H1 (cell line): Measurements from ENCODE around the gene TACC2. TPM values are rescaled to one million over a fixed set of nuclear protein-coding genes. Genes with fewer than 3 reads are reported as not detected.

ENCODE experiments used
- CTCF ChIA-PET: fragments of 300-600 bp; sonication (Branson Sonifier 250); formaldehyde crosslinking; loops from one replicate; lab custom pipeline; 2021; ENCODE audit not compliant: partially characterized antibody; lab: Charles Lee
- POLR2A ChIA-PET: fragments of 300-600 bp; sonication (Branson Sonifier 250); formaldehyde crosslinking; loops from one replicate; lab custom pipeline; 2021; ENCODE audit warnings: inconsistent platforms; ENCODE audit not compliant: partially characterized antibody; lab: Charles Lee
- DNase-seq, 2 experiments: peaks; one replicate each; pipeline versions ENCODE4 v3.0.0 to v3.0.0-alpha.2; 2010 to 2022; ENCODE audit warnings: low spot score in 2 of 2, low read depth in 1 of 2, mixed read lengths in 1 of 2
- FAIRE-seq: peaks from 2 replicates; lab custom pipeline; 2011; peaks lifted over from hg19 to GRCh38; lab: Jason Lieb, UNC
- H2AFZ ChIP-seq: 2 replicates; pipeline ENCODE4 v1.8.1; 2012; ENCODE audit warnings: low read length, inconsistent platforms
- H2AK5ac ChIP-seq: 2 replicates; pipeline ENCODE4 v1.6.1; 2013; ENCODE audit warnings: low read depth, low read length
- H2BK120ac ChIP-seq: replicated peaks from 2 replicates; pipeline ENCODE3; 2013; ENCODE audit warnings: low read depth, low read length, inconsistent platforms
- H2BK12ac ChIP-seq: 2 replicates; pipeline ENCODE4 v1.6.1; 2013; ENCODE audit warnings: low read depth, low read length
- H2BK15ac ChIP-seq: 2 replicates; pipeline ENCODE4 v1.6.1; 2013; ENCODE audit warnings: low read length
- H2BK20ac ChIP-seq: 2 replicates; pipeline ENCODE4 v1.6.1; 2013; ENCODE audit warnings: low read length
- H2BK5ac ChIP-seq: 2 replicates; pipeline ENCODE4 v1.6.1; 2013; ENCODE audit warnings: low read depth, low read length
- H3K14ac ChIP-seq: 2 replicates; pipeline ENCODE4 v1.6.1; 2013; ENCODE audit warnings: inconsistent platforms; ENCODE audit not compliant: insufficient read length
- H3K18ac ChIP-seq: 2 replicates; pipeline ENCODE4 v1.6.1; 2013; ENCODE audit warnings: low read length; ENCODE audit errors: extremely low read depth
- H3K23ac ChIP-seq: 2 replicates; pipeline ENCODE4 v1.6.1; 2013; ENCODE audit warnings: inconsistent platforms; ENCODE audit not compliant: insufficient read length
- H3K23me2 ChIP-seq: 2 replicates; pipeline ENCODE4 v1.6.1; 2013; ENCODE audit warnings: low read depth, low read length
- H3K27ac ChIP-seq: 2 replicates; pipeline ENCODE4 v1.6.1; 2011; ENCODE audit warnings: low read depth, low read length, inconsistent platforms
- H3K27me3 ChIP-seq, 4 experiments: replicated peaks in 1 of 4; 1 replicate in 1 of 4; 2 replicates in 3 of 4; pipeline versions ENCODE4 v1.6.1 to v1.8.1; 2011 to 2013; ENCODE audit warnings: low read length in 3 of 4, mild to moderate bottlenecking in 3 of 4, inconsistent platforms in 2 of 4, mixed read lengths in 2 of 4, moderate library complexity in 1 of 4; ENCODE audit not compliant: control insufficient read depth in 3 of 4, insufficient read depth in 3 of 4; ENCODE audit errors: extremely low read depth in 1 of 4
- H3K36me3 ChIP-seq, 4 experiments: 2 replicates each; pipeline versions ENCODE4 v1.6.1 to v1.8.1; 2011 to 2013; ENCODE audit warnings: mild to moderate bottlenecking in 4 of 4, low read length in 3 of 4, moderate library complexity in 2 of 4, control low read depth in 1 of 4, inconsistent platforms in 1 of 4; ENCODE audit not compliant: insufficient read depth in 4 of 4, control insufficient read depth in 2 of 4
- H3K4ac ChIP-seq: replicated peaks from 2 replicates; pipeline ENCODE3; 2013; ENCODE audit warnings: low read length, low read depth, mixed read lengths, inconsistent platforms; ENCODE audit not compliant: insufficient read length
- H3K4me1 ChIP-seq, 4 experiments: replicated peaks in 1 of 4; 1 replicate in 1 of 4; 2 replicates in 3 of 4; pipeline versions ENCODE4 v1.6.1 to v1.8.1; 2011 to 2013; ENCODE audit warnings: low read length in 3 of 4, inconsistent platforms in 2 of 4, mixed read lengths in 1 of 4; ENCODE audit not compliant: insufficient read depth in 4 of 4, control insufficient read depth in 3 of 4
- H3K4me2 ChIP-seq, 2 experiments: 2 replicates each; pipeline versions ENCODE4 v1.6.1 to v1.8.1; 2011 to 2013; ENCODE audit warnings: low read depth in 2 of 2, low read length in 2 of 2, control low read depth in 1 of 2, inconsistent platforms in 1 of 2, mild to moderate bottlenecking in 1 of 2; ENCODE audit not compliant: insufficient read depth in 1 of 2
- H3K4me3 ChIP-seq, 4 experiments: fragments of 200-600, 300-600 bp in 1 of 4; sonication (generic), shearing (Covaris generic), sonication (Bioruptor Twin) in 1 of 4; 2 replicates each; pipeline versions ENCODE4 v1.5.1 to v1.8.1; 2011 to 2016; ENCODE audit warnings: low read length in 4 of 4, low read depth in 3 of 4, control low read depth in 2 of 4, inconsistent platforms in 2 of 4, mild to moderate bottlenecking in 2 of 4, mixed read lengths in 1 of 4, moderate library complexity in 1 of 4; ENCODE audit not compliant: insufficient read depth in 2 of 4; ENCODE audit errors: extremely low read depth in 1 of 4
- H3K56ac ChIP-seq: replicated peaks from 2 replicates; pipeline ENCODE3; 2013; ENCODE audit warnings: low read depth, mild to moderate bottlenecking, mixed read lengths, low read length, inconsistent platforms; ENCODE audit not compliant: insufficient read length
- H3K79me1 ChIP-seq: 2 replicates; pipeline ENCODE4 v1.6.1; 2013; ENCODE audit warnings: low read depth, low read length, control low read depth
- H3K79me2 ChIP-seq, 2 experiments: 2 replicates each; pipeline versions ENCODE4 v1.6.1 to v1.8.1; 2012 to 2013; ENCODE audit warnings: low read length in 2 of 2, mild to moderate bottlenecking in 2 of 2, inconsistent platforms in 1 of 2; ENCODE audit not compliant: insufficient read depth in 2 of 2, control insufficient read depth in 1 of 2
- H3K9ac ChIP-seq, 4 experiments: replicated peaks in 1 of 4; 1 replicate in 1 of 4; 2 replicates in 3 of 4; pipeline versions ENCODE4 v1.6.1 to v1.8.1; 2011 to 2013; ENCODE audit warnings: low read depth in 3 of 4, low read length in 3 of 4, control low read depth in 2 of 4, mild to moderate bottlenecking in 2 of 4, moderate library complexity in 2 of 4, inconsistent platforms in 1 of 4; ENCODE audit errors: extremely low read depth in 1 of 4
- H3K9me3 ChIP-seq, 2 experiments: 2 replicates each; pipeline versions ENCODE4 v1.6.1 to v1.8.1; 2012 to 2013; ENCODE audit warnings: mild to moderate bottlenecking in 2 of 2, moderate library complexity in 2 of 2, control low read depth in 1 of 2, inconsistent platforms in 1 of 2, low read depth in 1 of 2, low read length in 1 of 2, mixed read lengths in 1 of 2; ENCODE audit not compliant: insufficient read depth in 2 of 2
- H4K20me1 ChIP-seq, 2 experiments: replicated peaks in 1 of 2; 2 replicates each; pipeline versions ENCODE3 to v1.8.1; 2011 to 2013; ENCODE audit warnings: inconsistent platforms in 2 of 2, low read length in 2 of 2, mild to moderate bottlenecking in 1 of 2; ENCODE audit not compliant: insufficient read depth in 2 of 2, control insufficient read depth in 1 of 2
- H4K5ac ChIP-seq: 2 replicates; pipeline ENCODE4 v1.6.1; 2013; ENCODE audit warnings: low read length, low read depth, mixed read lengths, inconsistent platforms; ENCODE audit not compliant: insufficient read length
- H4K8ac ChIP-seq: 2 replicates; pipeline ENCODE4 v1.8.0; 2013; ENCODE audit warnings: mild to moderate bottlenecking, moderate library complexity, low read length, inconsistent platforms; ENCODE audit not compliant: insufficient read depth; ENCODE audit errors: extremely low read depth
- H4K91ac ChIP-seq: replicated peaks from 2 replicates; pipeline ENCODE3; 2013; ENCODE audit warnings: low read length, mixed read lengths, inconsistent platforms; ENCODE audit not compliant: insufficient read length
- ATF3 ChIP-seq: IDR thresholded peaks from 2 replicates; pipeline ENCODE4 v1.6.1; 2011; ENCODE audit warnings: low read depth, mild to moderate bottlenecking, low read length; ENCODE audit not compliant: insufficient read depth
- CTBP2 ChIP-seq: IDR thresholded peaks from 2 replicates; pipeline ENCODE4 v1.7.0; 2011; ENCODE audit warnings: borderline replicate concordance, mild to moderate bottlenecking, moderate library complexity, mixed read lengths, low read length; ENCODE audit not compliant: insufficient read depth, insufficient read length
- HDAC2 ChIP-seq, 2 experiments: fragments of 300-600 bp in 1 of 2; sonication (generic) in 1 of 2; IDR thresholded peaks; 2 replicates each; pipeline ENCODE4 v1.6.1; 2011 to 2012; ENCODE audit warnings: low read depth in 2 of 2, low read length in 2 of 2, mild to moderate bottlenecking in 2 of 2, moderate library complexity in 2 of 2, borderline replicate concordance in 1 of 2, inconsistent platforms in 1 of 2
- KDM1A ChIP-seq: fragments of 200-600, 300-600 bp; sonication (generic); IDR thresholded peaks from 2 replicates; pipeline ENCODE4 v1.7.1; 2016; ENCODE audit warnings: mild to moderate bottlenecking, low read length, borderline replicate concordance
- PHF8 ChIP-seq: fragments of 200-600 bp; sonication (generic); conservative IDR thresholded peaks from 2 replicates; pipeline ENCODE4 v1.7.1; 2012; ENCODE audit warnings: low read depth, mild to moderate bottlenecking, inconsistent platforms, low read length, moderate library complexity
- WGBS, 2 experiments: shearing (Covaris generic) in 1 of 2; methylation state at CpG; one replicate each; pipeline versions ENCODE4 v1.1.6 to v1.1.7; 2013 to 2015; ENCODE audit warnings: low lambda C conversion rate in 2 of 2, mixed read lengths in 2 of 2, inconsistent platforms in 1 of 2, low coverage in 1 of 2, missing lambda C conversion rate in 1 of 2; ENCODE audit not compliant: insufficient replicate concordance in 2 of 2, insufficient coverage in 1 of 2, insufficient read length in 1 of 2; ENCODE audit errors: extremely low coverage in 1 of 2, missing lambda C conversion rate in 1 of 2; 5-methylcytosine and 5-hydroxymethylcytosine counted together
- polyA plus RNA-seq, 7 experiments: library from polyadenylated mRNA; depleted of rRNA in 3 of 7; stranded (reverse) in 5 of 7; unstranded in 2 of 7; fragments of >200 nt in 5 of 7; fragments of 200-250 nt in 2 of 7; gene quantifications; 1 replicate in 5 of 7; 2 replicates in 1 of 7; 4 replicates in 1 of 7; pipeline versions ENCODE4 v1.2.1 to v1.2.3, GENCODE V29; 2011 to 2013; ENCODE audit warnings: missing spikeins in 2 of 7, mixed read lengths in 2 of 7
- total RNA-seq: library from RNA; stranded (reverse); fragmentation: NEBNext Ultra II Directional; extraction: Animal tissue kit (Norgen Biotek cat#: 25700); gene quantifications from 2 replicates; pipeline ENCODE4 v1.2.1, GENCODE V29; 2021

The TACC2 gene
- total and polyA plus RNA-seq, 2 of the 8 experiments (the other 6 are each of a cell fraction or from before 2014, with no cell fraction given), result 21.2 to 46.6 TPM

- TF ChIP-seq CTBP2, result no peak
- TF ChIP-seq KDM1A, result peak; percentile 96
- TF ChIP-seq ATF3, result no peak
- TF ChIP-seq HDAC2 (IDR thresholded peaks at IDR 0.05; ENCODE audit: borderline replicate concordance in 1 of 2, low read depth in 2 of 2, low read length in 2 of 2), result peak in 1 of 2 experiments; percentile 94; a peak in 1 of 4 replicates
- TF ChIP-seq PHF8, result no peak
- no peak overlapping the region for H2BK15ac ChIP-seq
- H2BK5ac ChIP-seq, result no peak overlapping the region
- no peak overlapping the region for H2AFZ ChIP-seq
- H3K4me2 ChIP-seq, result 0 out of 4 replicates have a peak overlapping the region, but pooled peaks have one; percentile 5 to 21
- H3K23ac ChIP-seq, result no peak overlapping the region
- no peaks in the 10 kb centered on the region for H4K20me1 ChIP-seq
- H3K9me3 ChIP-seq, result no peaks in the 10 kb centered on the region
- no peak for DNase-seq
- no peak overlapping the region for H4K8ac ChIP-seq
- ChIA-PET CTCF (interaction anchor here (1.1 to 2.1 kb wide), 6 partner anchors 8 to 109 kb away, joined by 3 to 6 read pairs (median 4); no protein-coding TSS in a partner anchor), POLR2A (interaction anchor here (1.3 kb wide), 1 partner anchor 117 kb away, joined by 3 read pairs; the partner anchor contains the start of gene ATE1)
- no peaks in the 10 kb centered on the region for H3K27me3 ChIP-seq
- H4K5ac ChIP-seq, result no peak overlapping the region
- H3K36me3 ChIP-seq, result no peaks in the 10 kb centered on the region
- no peak overlapping the region for H2BK12ac ChIP-seq
- 91% methylated on average over 5 of the region's 5 CpGs; no CpG with 5 or more reads in 1 of the 2 experiments for WGBS, 2 experiments
- H3K79me2 ChIP-seq, result no peaks in the 10 kb centered on the region
- no peak overlapping the region for H3K4ac ChIP-seq
- no peak overlapping the region for H2BK120ac ChIP-seq
- H3K14ac ChIP-seq, result no peak overlapping the region
- H2BK20ac ChIP-seq, result no peak overlapping the region
- no peak overlapping the region for H4K91ac ChIP-seq
- no peak overlapping the region; the same call in 1 of the 2 replicates for H3K27ac ChIP-seq
- H3K56ac ChIP-seq, result no peak overlapping the region
- no peak overlapping the region for H3K18ac ChIP-seq
- peaks cover 3 to 16% (median 13%) of the 10 kb centered on the region in 4 experiments for H3K4me1 ChIP-seq
- H3K79me1 ChIP-seq, result no peaks in the 10 kb centered on the region
- H2AK5ac ChIP-seq, result no peak overlapping the region
- H3K4me3 ChIP-seq, result peak overlapping the region in 1 of 4 experiments; percentile 33; a peak in 2 of 8 replicates
- no peak for FAIRE-seq
- H3K9ac ChIP-seq, result peak overlapping the region in 1 of 4 experiments; percentile 7; a peak in 1 of 7 replicates
- no peaks in the 10 kb centered on the region for H3K23me2 ChIP-seq
These were observed 56.2 kb downstream of the TACC2 start for GRCh38 chr10:122045212-122045611.
